Activated CD8-positive, alpha-beta T cell treated with anti-CD3 and anti-CD28 coated beads for 36 hours (primary cell): ENCODE results near the gene USP53. TPM values are rescaled to one million over a fixed set of nuclear protein-coding genes. Genes with fewer than 3 reads are reported as not detected.

Experiments used
- ATAC-seq: fragments of 200-7000 bp; cut with Tn5 transposase; one replicate; pipeline ENCODE4 v1.10.0; 2021; ENCODE audit warnings: mild to moderate bottlenecking, moderate library complexity
- CTCF ChIA-PET: fragments of 350-600 bp; sonication (Branson Sonifier 250); formaldehyde crosslinking; loops from one replicate; lab custom pipeline; 2021; ENCODE audit warnings: antibody characterized with exemption; lab: Charles Lee
- POLR2A ChIA-PET: fragments of 350-600 bp; sonication (Branson Sonifier 250); formaldehyde crosslinking; loops from one replicate; lab custom pipeline; 2021; ENCODE audit warnings: antibody characterized with exemption; lab: Charles Lee
- DNase-seq: peaks from one replicate; pipeline ENCODE4 v3.0.0-alpha.2; 2020
- H3K27ac Mint-ChIP-seq: one replicate; pipeline ENCODE4 v1.8.0; 2021; ENCODE audit warnings: mild to moderate bottlenecking, mixed read lengths
- H3K27me3 Mint-ChIP-seq: one replicate; pipeline ENCODE4 v1.8.0; 2021; ENCODE audit warnings: mixed read lengths
- H3K36me3 Mint-ChIP-seq: one replicate; pipeline ENCODE4 v1.8.0; 2021; ENCODE audit warnings: low read depth, mixed read lengths
- H3K4me1 Mint-ChIP-seq: one replicate; pipeline ENCODE4 v1.8.0; 2021; ENCODE audit warnings: low read depth, mixed read lengths
- H3K4me3 Mint-ChIP-seq: one replicate; pipeline ENCODE4 v1.8.0; 2021; ENCODE audit warnings: mild to moderate bottlenecking, moderate library complexity, mixed read lengths
- H3K9me3 Mint-ChIP-seq: one replicate; pipeline ENCODE4 v1.8.0; 2021; ENCODE audit warnings: mixed read lengths
- CTCF ChIP-seq: fragments of 200-600 bp; IDR thresholded peaks from one replicate; pipeline ENCODE4 v1.8.0; 2022; ENCODE audit warnings: antibody characterized with exemption, mild to moderate bottlenecking
- intact Hi-C: fragments of 100-400 bp; cut with micrococcal nuclease; formaldehyde crosslinking; loops from one replicate; pipeline ENCODE4 v1.10.0; 2022
- total RNA-seq, 2 experiments: library from RNA; stranded (reverse); gene quantifications; one replicate each; pipeline ENCODE4 v1.2.3, GENCODE V29; 2021

Gene USP53
- total RNA-seq, 2 experiments from 2014 or later: 14.4 to 15.8 TPM

DNA sequence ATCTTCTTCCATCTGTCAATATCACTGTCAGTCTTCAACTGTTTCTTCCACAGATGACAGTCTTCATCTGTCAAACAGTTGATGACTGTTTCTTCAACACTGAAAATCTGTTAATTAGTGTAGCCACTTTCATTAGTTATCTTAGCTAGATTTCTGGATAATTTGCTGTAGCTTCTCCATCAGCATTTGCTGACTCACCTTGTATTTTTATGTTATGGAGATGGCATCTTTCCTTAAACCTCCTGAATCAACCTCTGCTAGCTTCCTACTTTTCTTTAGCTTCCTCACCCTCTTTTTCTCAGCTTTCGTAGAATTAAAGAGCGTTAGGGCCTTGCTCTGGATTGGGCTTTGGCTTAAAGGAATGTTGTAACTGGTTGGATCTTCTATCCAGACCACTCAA, 25.1 kb downstream of the USP53 start:
- Mint-ChIP-seq H3K36me3 (peaks cover 38% of the 10 kb centered on the region), H3K4me3 (no peak overlapping the region), H3K27me3 (no peaks in the 10 kb centered on the region), H3K4me1 (peaks cover 56% of the 10 kb centered on the region), H3K9me3 (no peaks in the 10 kb centered on the region), H3K27ac (peak overlapping the region; percentile 91)
- ChIA-PET POLR2A (interaction anchor here (1.0 to 2.1 kb wide), 5 partner anchors 13 to 63 kb away, joined by 3 to 22 read pairs (median 3); partner anchors contain the start of gene USP53), CTCF (interaction anchor here (0.9 to 2.2 kb wide), 8 partner anchors 11 to 196 kb away, joined by 3 to 12 read pairs (median 6); partner anchors contain the start of gene USP53)
- ATAC-seq (no peak), DNase-seq (no peak)
- no peak for TF ChIP-seq CTCF
- intact Hi-C loops: no loop called here

DNA sequence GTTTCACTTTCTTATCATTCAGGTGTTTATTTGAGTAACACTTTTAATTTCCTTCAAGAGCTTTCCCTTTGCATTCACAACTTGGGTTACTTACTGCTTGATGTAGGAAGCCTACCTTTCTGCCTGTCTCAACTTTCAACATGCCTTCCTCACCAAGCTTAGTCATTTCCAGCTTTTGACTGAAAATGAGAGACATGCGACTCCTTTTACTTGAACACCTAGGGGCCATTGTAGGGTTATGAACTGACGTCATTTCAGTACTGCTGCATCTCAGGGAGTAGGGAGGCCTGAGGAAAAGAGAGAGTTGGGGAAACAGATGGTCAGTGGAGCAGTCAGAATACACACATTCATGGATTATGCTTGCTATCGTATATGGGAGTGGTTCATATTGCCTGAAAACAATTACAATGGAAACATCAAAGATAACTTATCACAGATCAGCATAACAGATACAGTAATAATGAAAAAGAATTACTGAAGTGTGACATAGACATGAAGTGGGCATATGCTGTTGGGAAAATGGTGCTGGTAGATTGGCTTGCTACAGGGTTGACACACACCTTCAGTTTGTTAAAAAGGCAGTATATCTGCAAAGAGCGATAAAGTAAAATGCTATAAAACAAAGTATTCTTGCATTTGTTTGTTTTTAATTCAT, 25.7 kb downstream of the USP53 start:
- peak; percentile 96 for ATAC-seq
- Mint-ChIP-seq H3K9me3 (no peaks in the 10 kb centered on the region), H3K36me3 (peaks cover 38% of the 10 kb centered on the region), H3K27me3 (no peaks in the 10 kb centered on the region), H3K4me1 (peaks cover 52% of the 10 kb centered on the region), H3K4me3 (no peak overlapping the region), H3K27ac (peak overlapping the region; percentile 91)
- intact Hi-C loops: no loop called here
- DNase-seq: peak; percentile 47
- CTCF ChIA-PET: interaction anchor here (0.9 to 2.2 kb wide), 8 partner anchors 11 to 196 kb away, joined by 3 to 12 read pairs (median 6); partner anchors contain the start of gene USP53
- POLR2A ChIA-PET: interaction anchor here (0.7 to 2.1 kb wide), 6 partner anchors 14 to 62 kb away, joined by 3 to 22 read pairs (median 3); partner anchors contain the start of gene USP53
- no peak for TF ChIP-seq CTCF

- H3K4me3 Mint-ChIP-seq: no peak overlapping the region
- intact Hi-C loops: no loop called here
- no peak overlapping the region for H3K27ac Mint-ChIP-seq
- H3K36me3 Mint-ChIP-seq: peaks cover 37% of the 10 kb centered on the region
- DNase-seq: no peak
- ChIA-PET POLR2A (no interaction called here), CTCF (interaction anchor here (0.9 kb wide), 1 partner anchor 27 kb away, joined by 3 read pairs; no protein-coding TSS in a partner anchor)
- no peak for ATAC-seq
- no peak for TF ChIP-seq CTCF
- H3K27me3 Mint-ChIP-seq: no peaks in the 10 kb centered on the region
- H3K4me1 Mint-ChIP-seq: peaks cover 40% of the 10 kb centered on the region
- H3K9me3 Mint-ChIP-seq: no peaks in the 10 kb centered on the region
Measured at GRCh38 chr4:119240128-119240527, 27.6 kb downstream of the USP53 start.

DNA sequence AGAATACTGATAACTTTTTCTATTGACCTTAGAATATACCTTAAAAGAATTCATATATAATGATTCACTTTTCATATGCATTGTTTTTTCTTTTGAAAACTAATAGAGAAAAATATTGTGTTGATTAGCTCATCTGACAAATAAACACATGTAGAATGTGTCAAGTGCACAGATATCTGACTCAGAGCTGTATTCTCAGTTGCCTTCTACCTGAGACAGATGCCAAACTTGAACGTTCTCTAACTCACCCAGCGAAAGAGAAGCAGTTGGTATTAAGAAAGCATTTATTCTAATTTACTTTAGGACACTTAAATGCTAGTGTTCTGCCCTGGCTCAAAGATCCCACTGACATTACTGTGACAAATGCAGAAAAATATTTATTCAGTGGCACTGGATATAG, 28.1 kb downstream of the USP53 start:
- ChIA-PET POLR2A (no interaction called here), CTCF (no interaction called here)
- H3K36me3 Mint-ChIP-seq: peaks cover 35% of the 10 kb centered on the region
- ATAC-seq: no peak
- intact Hi-C loops: no loop called here
- no peaks in the 10 kb centered on the region for H3K27me3 Mint-ChIP-seq
- no peak for TF ChIP-seq CTCF
- H3K9me3 Mint-ChIP-seq: no peaks in the 10 kb centered on the region
- H3K27ac Mint-ChIP-seq: no peak overlapping the region
- peaks cover 38% of the 10 kb centered on the region for H3K4me1 Mint-ChIP-seq
- DNase-seq: no peak
- no peak overlapping the region for H3K4me3 Mint-ChIP-seq

GRCh38 chr4:119242417-119242816, 29.9 kb downstream of the USP53 start:
- H3K4me1 Mint-ChIP-seq: peaks cover 27% of the 10 kb centered on the region
- intact Hi-C loops: no loop called here
- no peaks in the 10 kb centered on the region for H3K27me3 Mint-ChIP-seq

More at GRCh38 chr4:119242417-119242816, 29.9 kb downstream of the USP53 start:
- no peaks in the 10 kb centered on the region for H3K9me3 Mint-ChIP-seq
- ChIA-PET POLR2A (interaction anchor here (0.6 to 1.1 kb wide), 2 partner anchors 25 to 82 kb away, joined by 3 to 4 read pairs; no protein-coding TSS in a partner anchor), CTCF (no interaction called here)
- H3K36me3 Mint-ChIP-seq: peaks cover 34% of the 10 kb centered on the region
- no peak overlapping the region for H3K4me3 Mint-ChIP-seq
- no peak for TF ChIP-seq CTCF
- no peak overlapping the region for H3K27ac Mint-ChIP-seq
- DNase-seq (no peak), ATAC-seq (no peak)
